GM18870 (cell line): ENCODE measurements around the gene HELQ.
"Not testable (repeated sequence)": the region's sequence is repeated elsewhere in the genome, so short reads cannot be mapped to it uniquely, and the experiment has no call there.

Experiments
- ATAC-seq: cut with Tn5 transposase; IDR thresholded peaks from one replicate; pipeline ENCODE4 v1.9.1; 2021; ENCODE audit warnings: moderate library complexity; ENCODE audit not compliant: unreplicated experiment

HELQ gene

DNA sequence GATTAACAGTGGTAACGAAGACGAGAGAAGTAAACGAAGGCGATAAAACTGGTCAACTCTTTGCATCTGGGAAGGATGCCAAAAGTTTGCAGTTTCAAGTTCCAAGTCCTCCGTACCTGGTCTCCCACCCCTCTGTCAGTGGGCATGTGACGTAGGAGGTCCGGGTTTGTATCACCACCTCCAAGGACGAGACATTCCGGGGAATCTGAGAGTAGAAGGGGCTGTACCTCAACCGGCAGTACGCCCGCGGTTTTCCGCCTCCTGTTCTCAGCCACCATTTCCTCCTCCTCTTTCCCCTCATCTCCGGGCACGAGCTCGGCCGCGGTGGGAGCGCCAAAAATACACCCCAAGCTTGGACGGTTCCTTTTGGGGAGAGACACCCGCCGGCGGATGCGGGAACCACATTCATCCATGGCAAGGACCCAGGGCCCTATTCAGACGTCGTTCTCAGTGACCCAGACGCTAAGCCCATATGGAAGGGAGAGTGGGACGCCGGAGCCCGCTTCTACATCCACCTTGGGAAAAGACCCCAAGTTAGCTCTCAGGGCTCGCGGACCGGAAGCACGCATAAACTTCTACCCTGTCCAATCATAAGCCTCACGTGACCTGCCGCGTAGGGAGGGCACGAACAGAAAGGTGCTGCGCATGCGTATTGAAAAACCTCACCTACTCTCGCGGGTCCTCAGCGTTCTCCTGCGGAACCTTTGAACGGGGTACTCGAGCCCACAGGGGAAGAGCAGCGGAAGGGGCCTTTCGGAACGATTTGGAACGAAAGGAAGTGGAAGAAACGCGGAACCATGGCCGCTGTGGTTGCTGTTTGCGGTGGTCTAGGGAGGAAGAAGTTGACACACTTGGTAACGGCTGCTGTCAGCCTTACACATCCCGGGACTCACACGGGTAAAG, at the start of gene HELQ, which contains the start of gene MRPS18C:
TSS of gene HELQ (minus strand) at position 543 of the 903 bp plus-strand sequence. CDS start at position 413, 130 bp downstream.
TSS of gene MRPS18C (plus strand) at position 778 of the 903 bp plus-strand sequence. CDS start at position 798, 20 bp downstream.
- peak; percentile 97 for ATAC-seq

DNA sequence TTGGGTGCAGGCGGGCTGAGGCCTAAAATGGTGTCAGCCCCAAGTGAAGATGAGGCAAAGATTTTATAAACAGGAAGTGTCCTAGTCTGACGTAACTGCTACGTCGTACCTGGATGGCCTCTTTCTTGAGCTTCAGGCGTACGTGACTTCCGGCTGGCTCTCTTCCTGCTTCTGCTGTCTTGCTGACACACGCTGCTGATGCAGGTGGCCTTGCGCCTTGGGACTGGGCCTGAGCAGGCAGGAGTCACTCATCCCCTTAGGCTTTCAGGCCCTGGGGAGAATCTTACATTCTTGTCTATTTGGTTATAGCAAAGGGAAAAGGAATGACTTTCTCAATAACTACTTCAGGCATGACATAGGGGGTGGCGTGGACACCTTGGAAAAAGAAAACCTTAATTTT, 49.4 kb upstream of the HELQ start:
- ATAC-seq: no peak

- ATAC-seq: no peak
These were observed 48.9 kb upstream of the HELQ start for GRCh38 chr4:83504503-83504902.

DNA sequence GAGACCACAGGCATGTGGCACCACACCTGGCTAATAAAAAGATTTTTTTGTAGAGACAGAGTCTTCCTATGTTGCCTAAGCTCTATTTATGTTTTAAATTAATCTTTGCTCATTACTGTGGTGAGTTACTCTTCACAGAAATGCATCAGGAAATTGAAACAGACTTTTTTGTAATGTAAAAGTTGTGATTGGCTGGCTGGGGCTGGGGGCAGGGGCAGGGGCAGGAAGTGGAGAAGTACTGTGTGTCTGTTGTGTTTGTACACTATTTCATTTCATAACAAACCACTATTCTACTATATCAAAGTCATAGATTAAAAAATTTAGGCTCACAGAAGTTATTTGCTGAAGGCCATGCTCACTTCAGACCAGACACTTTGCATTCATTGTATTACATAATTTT, 48.4 kb upstream of the HELQ start:
- ATAC-seq: no peak

DNA sequence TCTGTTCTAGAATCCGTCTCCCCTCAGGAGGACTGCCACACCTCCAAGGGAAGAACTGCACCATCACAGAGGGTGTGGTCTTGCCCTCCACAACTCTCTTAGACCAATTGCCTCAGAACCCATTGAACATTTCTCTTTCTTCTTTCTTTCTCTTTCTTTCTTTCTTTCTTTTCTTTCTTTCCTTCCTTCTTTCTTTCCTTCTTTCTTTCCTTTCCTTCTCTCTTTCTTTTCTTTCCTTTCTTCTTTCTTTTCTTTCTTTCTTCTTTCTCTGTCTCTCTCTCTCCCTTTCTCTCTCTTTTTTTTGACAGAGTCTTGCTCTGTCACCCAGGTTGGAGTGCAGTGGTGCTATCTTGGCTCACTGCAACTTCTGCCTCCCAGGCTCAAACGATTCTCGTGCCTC, 46.0 kb upstream of the HELQ start:
- not testable (repeated sequence) for ATAC-seq

GRCh38 chr4:83498187-83498586, 42.6 kb upstream of the HELQ start:
- ATAC-seq: no peak

DNA sequence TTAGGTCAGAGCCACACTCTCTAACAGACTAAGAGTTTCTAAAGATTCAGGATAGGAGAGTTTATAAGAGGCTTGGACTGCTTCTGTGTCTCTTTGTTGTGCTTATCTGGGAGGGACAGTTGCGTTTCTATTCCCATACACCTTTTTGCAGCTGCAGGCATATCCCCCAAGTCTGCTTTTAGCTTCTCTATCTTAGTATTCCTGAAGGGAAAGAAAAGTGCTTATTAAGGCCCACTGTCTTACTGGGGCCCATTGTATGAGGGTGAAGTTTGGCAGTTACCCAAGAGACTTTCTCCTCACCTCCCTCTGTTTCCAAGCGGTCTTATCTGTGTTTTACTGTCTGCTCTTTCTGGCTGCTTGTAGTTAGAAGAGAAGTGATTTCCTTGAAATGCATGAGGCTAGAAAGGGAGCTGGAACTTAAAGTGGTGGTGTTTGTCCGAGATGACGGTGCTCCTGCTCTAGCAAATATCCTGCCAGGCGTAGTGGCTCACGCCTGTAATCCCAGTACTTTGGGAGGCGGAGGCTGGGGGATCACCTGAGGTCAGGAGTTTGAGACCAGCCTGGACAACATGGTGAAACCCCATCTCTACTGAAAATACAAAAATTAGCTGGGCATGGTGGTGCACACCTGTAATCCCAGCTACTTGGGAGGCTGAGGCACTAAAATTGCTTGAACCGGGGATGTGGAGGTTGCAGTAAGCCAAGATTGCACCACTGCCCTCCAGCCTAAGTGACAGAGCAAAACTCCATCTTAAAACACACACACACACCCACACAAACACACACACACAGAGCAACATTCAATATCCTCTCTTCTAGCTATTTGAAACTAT, 40.7 kb upstream of the HELQ start:
- ATAC-seq: not testable (repeated sequence)

GRCh38 chr4:83490876-83491450, 35.3 kb upstream of the HELQ start:
- peak; percentile 63 for ATAC-seq

- ATAC-seq: no peak
These were observed 34.2 kb upstream of the HELQ start for GRCh38 chr4:83489711-83490326.

DNA sequence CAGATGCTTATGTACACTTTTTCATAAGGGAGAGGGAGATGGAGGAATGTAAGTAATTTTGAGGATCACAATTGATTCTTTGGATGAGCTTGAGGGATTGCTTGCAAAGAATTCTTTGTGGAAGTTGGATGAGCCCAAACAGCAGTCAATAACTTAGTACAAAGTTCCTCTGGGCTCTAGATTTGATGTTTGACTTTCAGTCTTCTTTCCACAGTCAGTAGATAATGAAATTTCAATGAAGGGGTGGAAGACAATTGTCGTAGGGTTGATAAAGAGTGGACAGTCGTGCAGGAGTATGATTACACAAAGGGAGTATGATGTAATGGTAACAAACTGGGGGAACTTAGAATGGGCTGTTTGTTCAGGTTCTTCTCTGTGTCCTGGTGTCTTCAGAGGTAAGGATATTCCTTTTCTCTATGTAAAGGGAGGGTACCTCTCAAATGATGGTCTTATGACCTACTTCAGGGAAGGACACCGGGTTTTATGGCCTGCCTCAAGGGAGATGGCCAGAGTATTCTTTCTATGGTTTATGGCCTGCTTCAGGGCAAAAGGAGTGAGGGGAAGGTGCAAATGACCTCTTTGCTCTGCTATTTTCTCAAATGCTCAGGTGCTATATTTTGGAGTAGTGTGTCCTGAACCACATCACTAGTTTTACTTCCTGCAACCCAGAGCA, 31.0 kb upstream of the HELQ start:
- no peak for ATAC-seq

DNA sequence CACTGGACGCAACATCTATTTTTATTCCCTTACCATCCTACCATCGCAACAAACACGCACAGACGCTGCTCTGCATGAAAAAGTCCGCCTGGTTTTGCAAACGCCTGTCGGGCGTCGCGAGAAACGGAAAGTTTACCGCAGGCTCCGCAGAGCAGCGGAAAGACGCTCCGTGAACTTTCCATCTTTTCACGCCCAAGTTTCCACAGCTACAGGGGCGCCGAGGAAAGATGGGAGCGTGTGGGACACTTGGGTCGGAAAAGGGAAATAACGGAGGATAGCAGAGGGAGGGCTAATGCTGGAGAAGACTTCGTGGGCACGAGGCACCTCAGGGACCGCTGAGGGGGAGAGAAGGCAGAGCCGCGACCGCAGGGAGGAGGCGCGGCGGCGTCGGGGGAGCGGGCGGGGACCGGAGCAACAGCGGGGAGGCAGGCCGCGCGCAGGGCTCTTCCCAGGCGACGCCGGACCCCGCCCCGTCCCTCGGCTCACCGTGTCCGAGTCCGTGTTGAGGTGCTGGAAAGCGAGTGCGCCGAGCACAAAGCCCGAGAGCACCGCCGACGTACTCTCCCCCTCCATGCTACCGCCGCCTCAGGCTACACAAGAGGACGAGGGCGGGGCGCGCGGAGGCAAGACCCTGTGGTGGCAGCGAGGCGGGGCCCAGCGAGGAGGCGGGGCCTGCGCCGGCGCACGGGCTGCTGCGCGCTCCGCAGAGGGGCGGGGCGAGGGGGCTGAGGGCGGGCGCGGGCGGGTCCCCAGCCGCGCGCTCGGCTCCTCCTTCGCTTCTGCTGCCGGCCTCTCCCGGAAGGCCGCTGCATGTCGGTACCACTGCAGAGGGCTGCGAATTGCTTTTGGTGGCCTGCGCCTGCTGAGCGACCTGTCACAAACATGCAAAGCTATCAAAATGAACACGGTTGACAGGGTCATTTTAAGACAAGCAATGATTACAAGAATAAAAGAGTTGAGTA, 29.2 kb upstream of the HELQ start, which contains the start of gene ABRAXAS1:
TSS of gene ABRAXAS1 (minus strand) at position 601 of the 962 bp plus-strand sequence. CDS start at position 573, 28 bp downstream.
- ATAC-seq: peak; percentile 86

GRCh38 chr4:83473966-83474365, 18.3 kb upstream of the HELQ start:
- ATAC-seq: no peak

GRCh38 chr4:83473423-83473822, 17.8 kb upstream of the HELQ start:
- ATAC-seq: no peak

- no peak for ATAC-seq
These were observed 520 bp upstream of the HELQ start for GRCh38 chr4:83456184-83456501.

GRCh38 chr4:83454686-83455085, 937 bp downstream of the HELQ start:
- no peak for ATAC-seq

- ATAC-seq: no peak
These were observed 6.6 kb downstream of the HELQ start for GRCh38 chr4:83449009-83449408.

- peak; percentile 47 for ATAC-seq
These were observed 14.7 kb downstream of the HELQ start for GRCh38 chr4:83440899-83441298.

DNA sequence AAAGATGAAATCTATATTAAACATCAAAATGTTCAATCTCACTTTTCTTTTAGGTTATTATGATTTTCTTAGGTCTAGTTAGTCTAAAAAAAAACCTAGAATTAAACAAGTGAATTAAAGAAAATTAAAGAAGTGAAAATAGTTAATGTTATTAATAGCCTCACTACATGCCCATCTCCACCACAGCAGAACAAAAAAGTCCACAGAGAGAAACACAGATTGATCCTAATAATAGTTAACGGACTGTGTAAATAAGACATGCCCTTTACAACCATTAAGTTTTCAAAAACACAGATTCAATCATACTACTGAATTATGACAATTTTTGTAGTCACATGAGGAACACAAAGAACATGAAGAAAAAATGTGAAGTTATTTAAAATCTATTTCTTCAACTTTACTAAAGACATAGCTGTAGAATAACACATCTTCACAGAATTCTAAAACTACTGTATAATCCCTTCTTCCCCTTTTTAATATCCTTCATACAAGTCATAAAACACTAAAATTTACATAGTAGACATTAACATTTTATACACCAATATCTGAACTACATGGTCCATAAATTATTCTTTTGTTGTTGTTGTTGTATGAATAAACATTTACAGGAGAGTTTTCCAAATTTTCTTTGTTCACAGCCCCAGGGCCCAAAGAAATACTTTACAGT, 15.3 kb downstream of the HELQ start:
- ATAC-seq: no peak

DNA sequence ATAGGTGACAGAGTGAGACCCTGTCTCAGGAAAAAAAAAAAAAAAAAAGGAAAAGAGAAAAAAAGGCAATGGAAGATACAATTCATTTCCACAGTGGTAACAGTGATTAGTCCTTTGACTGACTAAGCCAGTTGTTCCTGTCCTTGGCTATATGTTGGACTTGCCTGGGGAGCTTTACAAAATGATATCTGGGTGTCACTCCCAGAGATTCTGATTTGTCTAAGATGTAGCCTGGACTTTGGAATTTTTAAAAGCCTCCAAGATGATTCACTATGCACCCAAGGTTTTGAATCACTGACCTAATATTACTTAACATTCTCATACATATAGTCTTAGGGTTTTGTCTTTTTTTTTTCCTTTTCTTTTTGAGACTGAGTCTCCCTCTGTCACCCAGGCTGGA, 16.9 kb downstream of the HELQ start:
- ATAC-seq: no peak
